Mesenchymal stem cell (in vitro differentiated cells and primary cell): ENCODE results near the gene FAF1.
"Not testable (repeated sequence)": the region's sequence is repeated elsewhere in the genome, so short reads cannot be mapped to it uniquely, and the experiment has no call there.

Experiments
- DNase-seq: peaks from one replicate; pipeline ENCODE4 v3.0.0-alpha.2; 2013
- H2AFZ ChIP-seq: one replicate; pipeline ENCODE4 v1.6.1; 2013; ENCODE audit warnings: low read depth, mild to moderate bottlenecking, control low read depth, inconsistent platforms, low read length, moderate library complexity
- H2AK5ac ChIP-seq: 2 replicates; pipeline ENCODE4 v1.6.1; 2013; ENCODE audit warnings: low read length, moderate library complexity, mild to moderate bottlenecking, inconsistent platforms; ENCODE audit not compliant: severe bottlenecking
- H2BK120ac ChIP-seq: one replicate; pipeline ENCODE4 v1.6.1; 2013; ENCODE audit warnings: low read depth, mild to moderate bottlenecking, inconsistent platforms, low read length, moderate library complexity
- H2BK12ac ChIP-seq, 2 experiments: one replicate each; pipeline ENCODE4 v1.6.1; 2013; ENCODE audit warnings: inconsistent platforms in 2 of 2, low read length in 2 of 2, mild to moderate bottlenecking in 2 of 2, moderate library complexity in 2 of 2, control low read depth in 1 of 2
- H2BK15ac ChIP-seq: one replicate; pipeline ENCODE4 v1.6.1; 2013; ENCODE audit warnings: mild to moderate bottlenecking, low read depth, inconsistent platforms; ENCODE audit not compliant: poor library complexity, severe bottlenecking
- H2BK5ac ChIP-seq: 2 replicates; pipeline ENCODE4 v1.6.1; 2013; ENCODE audit warnings: low read depth, mild to moderate bottlenecking, low read length, control low read depth, inconsistent platforms; ENCODE audit not compliant: poor library complexity, severe bottlenecking
- H3K14ac ChIP-seq, 2 experiments: one replicate each; pipeline ENCODE4 v1.6.1; 2013; ENCODE audit warnings: inconsistent platforms in 2 of 2, low read length in 2 of 2, control low read depth in 1 of 2, mild to moderate bottlenecking in 1 of 2, moderate library complexity in 1 of 2
- H3K18ac ChIP-seq, 2 experiments: one replicate each; pipeline ENCODE4 v1.6.1; 2013; ENCODE audit warnings: inconsistent platforms in 2 of 2, low read length in 2 of 2, control low read depth in 1 of 2, low read depth in 1 of 2, mild to moderate bottlenecking in 1 of 2
- H3K23ac ChIP-seq, 2 experiments: one replicate each; pipeline ENCODE4 v1.6.1; 2013; ENCODE audit warnings: inconsistent platforms in 2 of 2, low read length in 2 of 2, mild to moderate bottlenecking in 2 of 2, moderate library complexity in 2 of 2, control low read depth in 1 of 2
- H3K27ac ChIP-seq: 2 replicates; pipeline ENCODE4 v1.5.1; 2013; ENCODE audit warnings: mild to moderate bottlenecking, moderate library complexity, low read length, control low read depth, inconsistent platforms; ENCODE audit not compliant: poor library complexity, severe bottlenecking
- H3K27me3 ChIP-seq, 2 experiments: 2 replicates each; pipeline versions ENCODE4 v1.6.1 to v1.7.0; 2013; ENCODE audit warnings: low read length in 2 of 2, mild to moderate bottlenecking in 2 of 2, moderate library complexity in 2 of 2, control low read depth in 1 of 2, inconsistent platforms in 1 of 2; ENCODE audit not compliant: control insufficient read depth in 1 of 2, insufficient read depth in 1 of 2
- H3K36me3 ChIP-seq, 2 experiments: 2 replicates each; pipeline versions ENCODE4 v1.6.1 to v1.7.0; 2013; ENCODE audit warnings: low read length in 2 of 2, control low read depth in 1 of 2, inconsistent platforms in 1 of 2, low read depth in 1 of 2, mild to moderate bottlenecking in 1 of 2; ENCODE audit not compliant: insufficient read depth in 2 of 2, control insufficient read depth in 1 of 2
- H3K4ac ChIP-seq, 2 experiments: one replicate each; pipeline ENCODE4 v1.6.1; 2013; ENCODE audit warnings: inconsistent platforms in 2 of 2, low read length in 2 of 2, mild to moderate bottlenecking in 2 of 2, moderate library complexity in 2 of 2, control low read depth in 1 of 2, low read depth in 1 of 2
- H3K4me1 ChIP-seq: 2 replicates; pipeline ENCODE4 v1.6.1; 2013; ENCODE audit warnings: low read depth, low read length, control low read depth; ENCODE audit not compliant: control insufficient read depth, insufficient read depth
- H3K4me2 ChIP-seq: 2 replicates; pipeline ENCODE4 v1.6.1; 2013; ENCODE audit warnings: low read length, mild to moderate bottlenecking, inconsistent platforms; ENCODE audit not compliant: poor library complexity, severe bottlenecking
- H3K4me3 ChIP-seq, 2 experiments: 2 replicates each; pipeline versions ENCODE4 v1.5.1 to v1.7.0; 2013; ENCODE audit warnings: low read length in 2 of 2, mild to moderate bottlenecking in 2 of 2, control low read depth in 1 of 2, low read depth in 1 of 2; ENCODE audit not compliant: insufficient read depth in 1 of 2
- H3K79me1 ChIP-seq: replicated peaks from 2 replicates; pipeline ENCODE4 v1.6.1; 2013; ENCODE audit warnings: mild to moderate bottlenecking, control low read depth, low read length, inconsistent platforms; ENCODE audit not compliant: poor library complexity, severe bottlenecking
- H3K9ac ChIP-seq: 2 replicates; pipeline ENCODE4 v1.7.0; 2013; ENCODE audit warnings: mild to moderate bottlenecking, low read length, moderate library complexity
- H3K9me3 ChIP-seq: 2 replicates; pipeline ENCODE4 v1.7.0; 2013; ENCODE audit warnings: mild to moderate bottlenecking, low read length; ENCODE audit not compliant: control insufficient read depth
- H4K8ac ChIP-seq: one replicate; pipeline ENCODE4 v1.6.1; 2013; ENCODE audit warnings: inconsistent platforms, mild to moderate bottlenecking, low read length, moderate library complexity
- H4K91ac ChIP-seq: one replicate; pipeline ENCODE4 v1.6.1; 2013; ENCODE audit warnings: mild to moderate bottlenecking, low read length, inconsistent platforms
- WGBS: methylation state at CpG from one replicate; pipeline ENCODE4 v1.1.7; 2013; ENCODE audit warnings: mixed read lengths; 5-methylcytosine and 5-hydroxymethylcytosine counted together

FAF1 gene

GRCh38 chr1:50873458-50874187, 86.4 kb downstream of the FAF1 start:
- peak; percentile 80 for DNase-seq
- Histone ChIP-seq H3K18ac (no peak overlapping the region), H2BK120ac (no peak overlapping the region), H3K4ac (no peak overlapping the region), H3K4me3 (no peak overlapping the region), H3K9ac (no peak overlapping the region), H3K27ac (no peak overlapping the region), H2AFZ (no peak overlapping the region), H2AK5ac (no peak overlapping the region), H2BK12ac (no peak overlapping the region), H3K27me3 (no peaks in the 10 kb centered on the region), H2BK15ac (no peak overlapping the region), H3K4me2 (no peak overlapping the region), H3K14ac (no peak overlapping the region), H4K91ac (no peak overlapping the region), H3K4me1 (no peaks in the 10 kb centered on the region), H2BK5ac (no peak overlapping the region), H3K9me3 (no peaks in the 10 kb centered on the region), H4K8ac (no peak overlapping the region), H3K36me3 (no peaks in the 10 kb centered on the region), H3K79me1 (peaks cover 15% of the 10 kb centered on the region), H3K23ac (no peak overlapping the region)
- WGBS, result 47% methylated on average over 5 of the region's 5 CpGs

- H3K14ac ChIP-seq, H3K4me1 ChIP-seq, H2AK5ac ChIP-seq, H2BK5ac ChIP-seq, H3K27ac ChIP-seq, H3K4ac ChIP-seq, H2BK120ac ChIP-seq, H3K4me2 ChIP-seq, H3K18ac ChIP-seq, H3K36me3 ChIP-seq, H2AFZ ChIP-seq, H3K4me3 ChIP-seq, H4K91ac ChIP-seq, H4K8ac ChIP-seq, H2BK12ac ChIP-seq, DNase-seq, H3K9ac ChIP-seq, H3K79me1 ChIP-seq, H3K23ac ChIP-seq, H3K27me3 ChIP-seq, H2BK15ac ChIP-seq: not testable (repeated sequence)
- WGBS, result no CpG with 5 or more reads among the region's 3 CpGs
- H3K9me3 ChIP-seq, result peaks cover 18% of the 10 kb centered on the region
These were observed 95.2 kb downstream of the FAF1 start for GRCh38 chr1:50864845-50865244.

GRCh38 chr1:50861772-50862171, 98.3 kb downstream of the FAF1 start:
- no peak overlapping the region for H2BK5ac ChIP-seq
- H2BK120ac ChIP-seq, result no peak overlapping the region
- H3K36me3 ChIP-seq, result no peaks in the 10 kb centered on the region
- H3K4me2 ChIP-seq, result no peak overlapping the region
- H3K27ac ChIP-seq, result no peak overlapping the region
- no peak overlapping the region for H2BK12ac ChIP-seq
- H3K23ac ChIP-seq, result no peak overlapping the region
- H3K4me1 ChIP-seq, result no peaks in the 10 kb centered on the region
- no peak overlapping the region for H2AFZ ChIP-seq
- H4K8ac ChIP-seq, result no peak overlapping the region
- H3K79me1 ChIP-seq, result peaks cover 9% of the 10 kb centered on the region
- H4K91ac ChIP-seq, result no peak overlapping the region
- H3K27me3 ChIP-seq, result no peaks in the 10 kb centered on the region
- no peak overlapping the region for H3K4me3 ChIP-seq
- H3K9ac ChIP-seq, result no peak overlapping the region
- H3K14ac ChIP-seq, result no peak overlapping the region
- no peak overlapping the region for H3K18ac ChIP-seq
- no peak overlapping the region for H3K4ac ChIP-seq
- no peak for DNase-seq
- no CpG with 5 or more reads among the region's 1 CpG for WGBS
- H2BK15ac ChIP-seq, result no peak overlapping the region
- peaks cover 19% of the 10 kb centered on the region for H3K9me3 ChIP-seq
- no peak overlapping the region for H2AK5ac ChIP-seq

- DNase-seq, result no peak
- H2AK5ac ChIP-seq, result no peak overlapping the region
- WGBS, result 100% methylated on average over 4 of the region's 4 CpGs
- H3K4me1 ChIP-seq, result no peaks in the 10 kb centered on the region
- H3K27ac ChIP-seq, result no peak overlapping the region
- H3K23ac ChIP-seq, result no peak overlapping the region
- no peak overlapping the region for H2BK12ac ChIP-seq
- H3K9me3 ChIP-seq, result peaks cover 19% of the 10 kb centered on the region
- no peak overlapping the region for H3K4me2 ChIP-seq
- no peaks in the 10 kb centered on the region for H3K27me3 ChIP-seq
- peaks cover 12% of the 10 kb centered on the region for H3K79me1 ChIP-seq
- no peak overlapping the region for H3K9ac ChIP-seq
- H3K36me3 ChIP-seq, result no peaks in the 10 kb centered on the region
- no peak overlapping the region for H3K14ac ChIP-seq
- H2BK15ac ChIP-seq, result no peak overlapping the region
- H3K4me3 ChIP-seq, result no peak overlapping the region
- no peak overlapping the region for H3K4ac ChIP-seq
- no peak overlapping the region for H2AFZ ChIP-seq
- no peak overlapping the region for H3K18ac ChIP-seq
- no peak overlapping the region for H4K8ac ChIP-seq
- no peak overlapping the region for H2BK5ac ChIP-seq
- no peak overlapping the region for H2BK120ac ChIP-seq
- H4K91ac ChIP-seq, result no peak overlapping the region
These were observed 99.4 kb downstream of the FAF1 start for GRCh38 chr1:50860702-50861101.
